ENCODE data around the gene ACER3. TPM values are rescaled to one million over a fixed set of nuclear protein-coding genes. Genes with fewer than 3 reads are reported as not detected.
"Not testable (repeated sequence)": the region's sequence is repeated elsewhere in the genome, so short reads cannot be mapped to it uniquely, and the experiment has no call there.

ACER3 gene
- total RNA-seq, 6 donors from 2014 or later: 10.5 to 46.7 (median 17.1) TPM

DNA sequence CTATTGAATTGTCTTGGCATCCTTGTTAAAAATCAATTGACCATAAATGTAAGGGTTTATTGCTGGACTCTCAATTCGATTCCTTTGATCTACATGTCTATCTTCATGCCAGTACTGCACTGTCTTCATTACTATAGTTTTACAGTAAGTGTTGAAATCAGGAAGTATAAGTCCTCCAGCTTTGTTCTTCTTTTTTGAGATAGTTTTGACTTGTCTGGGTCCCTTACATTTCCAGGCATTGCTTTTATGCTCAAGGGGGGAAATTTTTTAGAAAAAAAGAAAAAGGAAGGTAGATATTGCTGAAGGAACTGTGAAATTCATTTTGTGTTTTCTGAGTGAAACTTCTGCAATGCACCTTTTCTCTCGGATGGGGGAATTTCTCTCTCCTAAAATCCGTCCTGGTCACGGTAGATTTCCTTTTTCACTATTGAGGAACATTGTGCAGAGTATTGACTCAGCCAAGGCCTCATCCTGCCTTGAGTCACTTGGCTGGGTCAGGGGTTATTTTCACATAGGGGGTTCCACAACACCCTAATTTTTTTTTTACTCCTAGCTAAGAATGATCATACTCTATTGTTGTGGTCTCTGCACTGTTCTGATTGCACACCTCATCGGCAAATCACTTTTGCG, 2.8 kb upstream of the ACER3 start:
- DNase-seq (no peak), ATAC-seq (ENCODE audit: low FRiP score in 2 of 2) (no peak)
- TF ChIP-seq POLR2AphosphoS5 (IDR thresholded peaks at IDR 0.05): no peak
- H3K4me1 ChIP-seq: peaks cover 19 to 35% (median 25%) of the 10 kb centered on the region in 4 donors
- H3K4me3 ChIP-seq: no peak overlapping the region
- no peaks in the 10 kb centered on the region for H3K27me3 ChIP-seq
- no peaks in the 10 kb centered on the region for H3K36me3 ChIP-seq
- WGBS, 2 donors: 55 to 75% methylated on average over 6 of the region's 6 CpGs
- H3K27ac ChIP-seq: peak overlapping the region; percentile 16 to 66 (median 41)
- H3K9me3 ChIP-seq: no peaks in the 10 kb centered on the region

- TF ChIP-seq POLR2AphosphoS5 (IDR thresholded peaks at IDR 0.05) (no peak), POLR2A (IDR thresholded peaks at IDR 0.05) (no peak), EP300 (IDR thresholded peaks at IDR 0.05) (no peak)
- TF ChIP-seq, protein P1, sequence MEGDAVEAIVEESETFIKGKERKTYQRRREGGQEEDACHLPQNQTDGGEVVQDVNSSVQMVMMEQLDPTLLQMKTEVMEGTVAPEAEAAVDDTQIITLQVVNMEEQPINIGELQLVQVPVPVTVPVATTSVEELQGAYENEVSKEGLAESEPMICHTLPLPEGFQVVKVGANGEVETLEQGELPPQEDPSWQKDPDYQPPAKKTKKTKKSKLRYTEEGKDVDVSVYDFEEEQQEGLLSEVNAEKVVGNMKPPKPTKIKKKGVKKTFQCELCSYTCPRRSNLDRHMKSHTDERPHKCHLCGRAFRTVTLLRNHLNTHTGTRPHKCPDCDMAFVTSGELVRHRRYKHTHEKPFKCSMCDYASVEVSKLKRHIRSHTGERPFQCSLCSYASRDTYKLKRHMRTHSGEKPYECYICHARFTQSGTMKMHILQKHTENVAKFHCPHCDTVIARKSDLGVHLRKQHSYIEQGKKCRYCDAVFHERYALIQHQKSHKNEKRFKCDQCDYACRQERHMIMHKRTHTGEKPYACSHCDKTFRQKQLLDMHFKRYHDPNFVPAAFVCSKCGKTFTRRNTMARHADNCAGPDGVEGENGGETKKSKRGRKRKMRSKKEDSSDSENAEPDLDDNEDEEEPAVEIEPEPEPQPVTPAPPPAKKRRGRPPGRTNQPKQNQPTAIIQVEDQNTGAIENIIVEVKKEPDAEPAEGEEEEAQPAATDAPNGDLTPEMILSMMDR (IDR thresholded peaks at IDR 0.05): no peak
Observed at GRCh38 chr11:76859708-76860227, 950 bp upstream of the ACER3 start.

DNA sequence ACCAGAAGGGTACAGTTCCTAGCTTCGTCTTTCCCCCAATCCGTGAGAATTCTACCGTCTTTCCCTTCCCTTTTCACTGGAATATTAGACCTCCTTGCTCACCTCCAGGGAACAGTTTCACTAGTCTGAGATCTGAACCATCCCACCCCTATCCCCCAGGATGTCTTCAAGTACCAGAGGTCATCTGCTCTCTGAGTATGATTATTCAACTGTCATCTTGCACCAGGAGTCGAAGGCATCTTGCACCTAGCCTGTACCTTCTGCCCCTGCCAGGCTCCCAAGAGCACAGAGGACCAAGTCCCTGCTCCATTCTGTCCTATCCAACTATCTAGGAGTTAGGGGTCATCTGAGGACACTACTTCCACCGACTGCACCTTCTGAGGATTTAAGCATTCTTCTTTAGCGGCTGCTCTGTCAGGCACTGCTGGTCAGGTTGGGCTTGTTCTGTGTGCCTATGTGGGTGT, 804 bp downstream of the ACER3 start:
- Histone ChIP-seq H3K36me3 (no peaks in the 10 kb centered on the region), H3K9me3 (no peaks in the 10 kb centered on the region), H3K27ac (peak overlapping the region; percentile 87 to 98 (median 94)), H3K4me3 (peak overlapping the region; percentile 51 to 92 (median 84)), H3K27me3 (no peaks in the 10 kb centered on the region), H3K4me1 (peaks cover 19 to 39% (median 31%) of the 10 kb centered on the region in 4 donors)
- DNase-seq (no peak), ATAC-seq (ENCODE audit: low FRiP score in 2 of 2) (no peak)
- no peak for TF ChIP-seq POLR2AphosphoS5 (IDR thresholded peaks at IDR 0.05)
- no peak for TF ChIP-seq POLR2A (IDR thresholded peaks at IDR 0.05)
- TF ChIP-seq EP300 (IDR thresholded peaks at IDR 0.05): no peak
- TF ChIP-seq, protein P1 (IDR thresholded peaks at IDR 0.05): no peak
- 21 to 23% methylated on average over 6 of the region's 6 CpGs for WGBS, 2 donors

More at GRCh38 chr11:76859708-76860227, 950 bp upstream of the ACER3 start:
- Histone ChIP-seq H3K36me3 (no peaks in the 10 kb centered on the region), H3K4me3 (peak overlapping the region in 1 of 4 donors; percentile 92), H3K27ac (peak overlapping the region; percentile 87 to 98 (median 94)), H3K9me3 (no peaks in the 10 kb centered on the region), H3K27me3 (no peaks in the 10 kb centered on the region), H3K4me1 (peaks cover 19 to 39% (median 31%) of the 10 kb centered on the region in 4 donors)
- 93 to 94% methylated on average over 14 of the region's 14 CpGs for WGBS, 2 donors
- DNase-seq (no peak), ATAC-seq (ENCODE audit: low FRiP score in 2 of 2) (no peak)

- Histone ChIP-seq H3K27ac (peak overlapping the region in 3 of 4 donors; percentile 2 to 57 (median 46)), H3K4me3 (peak overlapping the region in 1 of 4 donors; percentile 92), H3K4me1 (peaks cover 19 to 39% (median 31%) of the 10 kb centered on the region in 4 donors)
- not testable (repeated sequence) for H3K36me3 ChIP-seq; H3K27me3 ChIP-seq; ATAC-seq (ENCODE audit: low FRiP score in 2 of 2); H3K9me3 ChIP-seq; DNase-seq
- WGBS, 2 donors: 88 to 90% methylated on average over 2 of the region's 2 CpGs
Observed at GRCh38 chr11:76862794-76863193, 2.1 kb downstream of the ACER3 start.

DNA sequence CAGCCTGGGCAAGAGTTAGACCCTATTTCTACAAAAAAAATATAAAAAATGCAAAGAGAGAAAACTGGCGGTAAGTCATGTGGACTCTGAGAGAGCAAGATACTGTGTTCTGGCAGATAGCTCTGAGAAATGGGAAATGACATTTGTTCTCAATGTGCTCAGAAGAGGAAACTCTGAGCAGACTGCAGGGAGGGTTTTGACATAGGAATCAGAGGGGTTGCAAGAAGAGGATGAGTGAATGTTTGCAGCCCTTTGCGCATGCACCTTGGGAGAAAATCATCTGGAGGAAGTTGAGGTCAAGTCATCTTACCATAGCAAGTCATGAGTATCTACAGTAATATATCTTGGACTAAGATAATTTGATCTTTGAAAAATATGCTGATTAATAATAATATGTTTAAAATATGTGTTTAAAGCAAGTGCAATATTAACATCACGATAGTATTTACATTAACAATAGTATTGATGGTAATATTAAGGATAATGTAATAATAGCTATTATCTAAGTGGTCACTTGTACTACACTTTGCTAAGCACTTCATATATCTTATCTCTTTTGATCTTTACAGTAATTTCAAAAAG, 2.6 kb downstream of the ACER3 start:
- Histone ChIP-seq H3K27ac (peak overlapping the region in 3 of 4 donors; percentile 2 to 57 (median 46)), H3K27me3 (no peaks in the 10 kb centered on the region), H3K36me3 (no peaks in the 10 kb centered on the region), H3K4me3 (peak overlapping the region in 1 of 4 donors; percentile 92), H3K4me1 (peaks cover 19 to 39% (median 31%) of the 10 kb centered on the region in 4 donors), H3K9me3 (no peaks in the 10 kb centered on the region)
- 72 to 76% methylated on average over 3 of the region's 3 CpGs for whole genome bisulfite sequencing, 2 donors
- DNase-seq: peak in 1 of 2 donors; percentile 42
- TF ChIP-seq, protein P1 (IDR thresholded peaks at IDR 0.05): no peak
- TF ChIP-seq POLR2A (IDR thresholded peaks at IDR 0.05) (no peak), POLR2AphosphoS5 (IDR thresholded peaks at IDR 0.05) (no peak), EP300 (IDR thresholded peaks at IDR 0.05) (no peak)
- peak in 1 of 2 donors; percentile 9 for ATAC-seq (ENCODE audit: low FRiP score in 2 of 2)

Measured in upper lobe of left lung (tissue), 6 donors.